ENCODE measurements around the gene DLGAP4. TPM values are rescaled to one million over a fixed set of nuclear protein-coding genes. Genes with fewer than 3 reads are reported as not detected.

Gene DLGAP4
- total and polyA plus RNA-seq, 2 of the 8 experiments (the other 6 are each of a cell fraction or from before 2014, with no cell fraction given), result 41.2 to 57.2 TPM

GRCh38 chr20:36576081-36576445 is 269.9 kb downstream of the DLGAP4 start:
- Histone ChIP-seq H2BK5ac (ENCODE audit: low read depth, low read length) (no peak overlapping the region), H3K9ac (replicated peaks in 1 of 4; ENCODE audit: extremely low read depth in 1 of 4, low read depth in 3 of 4, low read length in 3 of 4) (no peak overlapping the region), H2AK5ac (ENCODE audit: low read depth, low read length) (no peak overlapping the region), H4K5ac (ENCODE audit: insufficient read length, low read depth, low read length) (no peak overlapping the region), H2BK15ac (ENCODE audit: low read length) (no peak overlapping the region), H3K14ac (ENCODE audit: insufficient read length) (no peak overlapping the region), H3K27me3 (replicated peaks in 1 of 4; ENCODE audit: control insufficient read depth in 3 of 4, extremely low read depth in 1 of 4, insufficient read depth in 3 of 4, low read length in 3 of 4) (no peaks in the 10 kb centered on the region), H3K4me1 (replicated peaks in 1 of 4; ENCODE audit: control insufficient read depth in 3 of 4, insufficient read depth in 4 of 4, low read length in 3 of 4) (peaks cover 11 to 26% (median 16%) of the 10 kb centered on the region in 4 experiments), H3K9me3 (ENCODE audit: insufficient read depth in 2 of 2, low read depth in 1 of 2, low read length in 1 of 2) (no peaks in the 10 kb centered on the region), H3K4me3 (ENCODE audit: extremely low read depth in 1 of 4, insufficient read depth in 2 of 4, low read depth in 3 of 4, low read length in 4 of 4) (no peak overlapping the region), H2BK12ac (ENCODE audit: low read depth, low read length) (no peak overlapping the region), H3K36me3 (ENCODE audit: control insufficient read depth in 2 of 4, insufficient read depth in 4 of 4, low read length in 3 of 4) (peaks cover 4 to 24% (median 13%) of the 10 kb centered on the region in 4 experiments), H2BK120ac (replicated peaks; ENCODE audit: low read depth, low read length) (no peak overlapping the region), H4K8ac (ENCODE audit: extremely low read depth, insufficient read depth, low read length) (no peak overlapping the region), H3K18ac (ENCODE audit: extremely low read depth, low read length) (no peak overlapping the region), H4K20me1 (replicated peaks in 1 of 2; ENCODE audit: control insufficient read depth in 1 of 2, insufficient read depth in 2 of 2, low read length in 2 of 2) (peaks cover 4% of the 10 kb centered on the region in 2 experiments), H3K23ac (ENCODE audit: insufficient read length) (no peak overlapping the region), H3K4me2 (ENCODE audit: insufficient read depth in 1 of 2, low read depth in 2 of 2, low read length in 2 of 2) (peak overlapping the region in 1 of 2 experiments; percentile 99; a peak in 1 of 4 replicates), H3K23me2 (ENCODE audit: low read depth, low read length) (peaks cover 17% of the 10 kb centered on the region), H2AFZ (ENCODE audit: low read length) (no peak overlapping the region), H2BK20ac (ENCODE audit: low read length) (no peak overlapping the region), H3K56ac (replicated peaks; ENCODE audit: insufficient read length, low read depth, low read length) (no peak overlapping the region), H3K27ac (ENCODE audit: low read depth, low read length) (no peak overlapping the region), H3K79me2 (ENCODE audit: control insufficient read depth in 1 of 2, insufficient read depth in 2 of 2, low read length in 2 of 2) (peaks cover 16 to 50% of the 10 kb centered on the region in 2 experiments), H3K79me1 (ENCODE audit: low read depth, low read length) (peaks cover 7% of the 10 kb centered on the region), H3K4ac (replicated peaks; ENCODE audit: insufficient read length, low read depth, low read length) (no peak overlapping the region), H4K91ac (replicated peaks; ENCODE audit: insufficient read length, low read length) (no peak overlapping the region)
- ChIA-PET CTCF (ENCODE audit: partially characterized antibody) (interaction anchor here (0.7 to 18.0 kb wide), 7 partner anchors 13 to 70 kb away, joined by 3 to 202 read pairs (median 4); partner anchors contain the start of gene RAB5IF), POLR2A (ENCODE audit: partially characterized antibody) (interaction anchor here (0.6 to 17.6 kb wide), 9 partner anchors 9 to 288 kb away, joined by 3 to 388 read pairs (median 3); partner anchors contain the start of gene RAB5IF)
- no peak for FAIRE-seq
- DNase-seq (ENCODE audit: low read depth in 1 of 2, low spot score in 2 of 2), result no peak
- 91% methylated on average over 1 of the region's 1 CpG; no CpG with 5 or more reads in 1 of the 2 experiments for WGBS, 2 experiments (ENCODE audit: extremely low coverage in 1 of 2, insufficient coverage in 1 of 2, insufficient read length in 1 of 2, insufficient replicate concordance in 2 of 2, low coverage in 1 of 2, low lambda C conversion rate in 2 of 2, missing lambda C conversion rate in 1 of 2)
- TF ChIP-seq CHD1 (IDR thresholded peaks at IDR 0.05; ENCODE audit: low read depth, low read length) (no peak), SUZ12 (IDR thresholded peaks at IDR 0.05; ENCODE audit: low read length) (no peak), GABPA (IDR thresholded peaks at IDR 0.05; ENCODE audit: borderline replicate concordance, insufficient read depth, low read length) (no peak), KDM5A (IDR thresholded peaks at IDR 0.05; ENCODE audit: low read length) (no peak), RAD21 (IDR thresholded peaks at IDR 0.05 in 1 of 2, conservative IDR thresholded peaks at IDR 0.05 in 1 of 2; ENCODE audit: low read depth in 2 of 2, low read length in 2 of 2) (no peak), CTBP2 (IDR thresholded peaks at IDR 0.05; ENCODE audit: borderline replicate concordance, insufficient read depth, insufficient read length, low read length) (no peak), MAFK (IDR thresholded peaks at IDR 0.05; ENCODE audit: low read depth, low read length) (no peak), RXRA (IDR thresholded peaks at IDR 0.05; ENCODE audit: insufficient read depth, low read depth, low read length) (no peak), TCF12 (IDR thresholded peaks at IDR 0.05; ENCODE audit: low read depth, low read length) (no peak), CTCF (IDR thresholded peaks at IDR 0.05; ENCODE audit: control extremely low read depth in 1 of 3, insufficient read depth in 1 of 3, low read depth in 1 of 3, low read length in 3 of 3) (no peak)

Measured in H1 (cell line).